ENCODE data around the gene RAB11FIP3. TPM values are rescaled to one million over a fixed set of nuclear protein-coding genes. Genes with fewer than 3 reads are reported as not detected.
"Not testable (repeated sequence)": the region's sequence is repeated elsewhere in the genome, so short reads cannot be mapped to it uniquely, and the experiment has no call there.

RAB11FIP3 gene
- total and polyA plus RNA-seq, 12 donors: 12.7 to 63.4 (median 40.8) TPM

GRCh38 chr16:414395-415169, 10.9 kb upstream of the RAB11FIP3 start:
- DNase-seq: no peak
- Histone ChIP-seq H3K36me3 (replicated peaks in 1 of 2) (no peaks in the 10 kb centered on the region), H3K4me3 (no peak overlapping the region), H3K27me3 (no peaks in the 10 kb centered on the region), H3K27ac (no peak overlapping the region), H3K4me1 (replicated peaks in 1 of 2) (peaks cover 0 to 8% of the 10 kb centered on the region in 2 donors), H3K9me3 (replicated peaks in 1 of 3) (no peaks in the 10 kb centered on the region)
- intact Hi-C loops (cut with DNase I): no loop called here
- 84 to 94% (median 91%) methylated on average over 13 to 21 of the region's 21 CpGs for WGBS, 4 donors
- TF ChIP-seq CTCF (IDR thresholded peaks at IDR 0.05): no peak
- no peak for TF ChIP-seq POLR2A (IDR thresholded peaks at IDR 0.05)

GRCh38 chr16:415170-415498, 10.3 kb upstream of the RAB11FIP3 start:
- H3K4me1 ChIP-seq (replicated peaks in 1 of 2); H3K9me3 ChIP-seq (replicated peaks in 1 of 3); H3K36me3 ChIP-seq (replicated peaks in 1 of 2); H3K27me3 ChIP-seq; H3K4me3 ChIP-seq; H3K27ac ChIP-seq; DNase-seq; intact Hi-C loops (cut with DNase I): not testable (repeated sequence)
- WGBS, 4 donors: 93 to 96% (median 94%) methylated on average over 3 of the region's 3 CpGs

GRCh38 chr16:422179-422578, 3.3 kb upstream of the RAB11FIP3 start:
- H3K9me3 ChIP-seq (replicated peaks in 1 of 3); H3K4me3 ChIP-seq; intact Hi-C loops (cut with DNase I); H3K27ac ChIP-seq; DNase-seq; H3K27me3 ChIP-seq; H3K36me3 ChIP-seq (replicated peaks in 1 of 2): not testable (repeated sequence)
- WGBS, 4 donors: 88 to 93% (median 90%) methylated on average over 13 of the region's 13 CpGs
- peaks cover 21 to 24% of the 10 kb centered on the region in 2 donors for H3K4me1 ChIP-seq (replicated peaks in 1 of 2)

GRCh38 chr16:424033-424622, 1.3 kb upstream of the RAB11FIP3 start:
- no peak for TF ChIP-seq CTCF (IDR thresholded peaks at IDR 0.05)
- peak in 1 of 2 donors; percentile 65 for TF ChIP-seq POLR2A (IDR thresholded peaks at IDR 0.05)
- H3K27me3 ChIP-seq: no peaks in the 10 kb centered on the region
- peaks cover 24 to 40% of the 10 kb centered on the region in 2 donors for H3K4me1 ChIP-seq (replicated peaks in 1 of 2)
- no peaks in the 10 kb centered on the region for H3K36me3 ChIP-seq (replicated peaks in 1 of 2)
- H3K27ac ChIP-seq: peak overlapping the region in 4 of 5 donors; percentile 74 to 94 (median 93)
- intact Hi-C loops (cut with DNase I): no loop called here
- peak; percentile 66 to 91 (median 90) for DNase-seq
- no peaks in the 10 kb centered on the region for H3K9me3 ChIP-seq (replicated peaks in 1 of 3)
- 22 to 47% (median 43%) methylated on average over 16 to 20 of the region's 20 CpGs for WGBS, 4 donors
- no peak overlapping the region for H3K4me3 ChIP-seq

GRCh38 chr16:424623-425081, 797 bp upstream of the RAB11FIP3 start:
- TF ChIP-seq POLR2A (IDR thresholded peaks at IDR 0.05) (no peak), CTCF (IDR thresholded peaks at IDR 0.05) (no peak)
- DNase-seq: peak; percentile 46 to 72 (median 61)
- peak overlapping the region in 3 of 4 donors; percentile 35 to 76 (median 40) for H3K4me3 ChIP-seq
- WGBS, 4 donors: 7 to 22% (median 14%) methylated on average over 2 to 31 of the region's 31 CpGs
- intact Hi-C loops (cut with DNase I): no loop called here
- no peaks in the 10 kb centered on the region for H3K27me3 ChIP-seq
- peaks cover 24 to 45% of the 10 kb centered on the region in 2 donors for H3K4me1 ChIP-seq (replicated peaks in 1 of 2)
- no peaks in the 10 kb centered on the region for H3K36me3 ChIP-seq (replicated peaks in 1 of 2)
- no peaks in the 10 kb centered on the region for H3K9me3 ChIP-seq (replicated peaks in 1 of 3)
- H3K27ac ChIP-seq: peak overlapping the region; percentile 46 to 94 (median 93)

All from adrenal gland (tissue), 12 donors.